GM12878 (cell line): ENCODE results near the gene MAD1L1. TPM values are rescaled to one million over a fixed set of nuclear protein-coding genes. Genes with fewer than 3 reads are reported as not detected.

Source experiments
- ATAC-seq: fragments of 200-7000 bp; cut with Tn5 transposase; 3 replicates; pipeline ENCODE4 v1.9.1; 2020; ENCODE audit warnings: mild to moderate bottlenecking, moderate library complexity
- BruUV-seq: library from RNA; stranded (reverse); fragments of 400-500 nt; replicated peaks from 2 replicates; lab custom pipeline; 2021; lab: Mats Ljungman, UMichigan
- CTCF ChIA-PET: fragments of 300-600 bp; sonication (Branson Sonifier 250); formaldehyde crosslinking; extraction: SDS; loops from one replicate; lab custom pipeline; 2021; ENCODE audit warnings: inconsistent platforms; lab: Yijun Ruan, JAX
- POLR2A ChIA-PET: fragments of 350-600 bp; formaldehyde crosslinking; extraction: SDS; loops from one replicate; lab custom pipeline; 2021; ENCODE audit warnings: inconsistent platforms; lab: Charles Lee
- RAD21 ChIA-PET: fragments of 300-600 bp; sonication (Branson Sonifier 250); formaldehyde crosslinking; loops from one replicate; lab custom pipeline; 2023; ENCODE audit warnings: antibody characterized with exemption; ENCODE audit not compliant: unreplicated experiment; lab: Charles Lee
- SMC1A ChIA-PET: fragments of 300-600 bp; sonication (Branson Sonifier 250); formaldehyde crosslinking; loops from one replicate; lab custom pipeline; 2023; ENCODE audit not compliant: unreplicated experiment, uncharacterized antibody; lab: Charles Lee
- DNase-seq: peaks from one replicate; pipeline ENCODE4 v3.0.0-alpha.2; 2011; ENCODE audit warnings: low read depth, low spot score
- FAIRE-seq: peaks from 3 replicates; lab custom pipeline; 2011; peaks lifted over from hg19 to GRCh38; lab: Jason Lieb, UNC
- H2AFZ ChIP-seq: 2 replicates; pipeline ENCODE4 v1.6.0; 2011; ENCODE audit warnings: low read depth, low read length, control low read depth; ENCODE audit not compliant: control insufficient read depth
- H3K27ac ChIP-seq: 2 replicates; pipeline ENCODE4 v1.5.1; 2011; ENCODE audit warnings: control low read depth; ENCODE audit not compliant: control insufficient read depth, insufficient read depth
- H3K27me3 ChIP-seq, 2 experiments: replicated peaks in 1 of 2; 2 replicates each; pipeline versions ENCODE4 v1.6.0 to v1.6.1; 2011; ENCODE audit warnings: low read length in 1 of 2; ENCODE audit not compliant: control insufficient read depth in 2 of 2, insufficient read depth in 2 of 2
- H3K36me3 ChIP-seq, 2 experiments: 2 replicates each; pipeline ENCODE4 v1.5.1; 2011; ENCODE audit warnings: low read length in 1 of 2; ENCODE audit not compliant: control insufficient read depth in 2 of 2, insufficient read depth in 2 of 2
- H3K4me1 ChIP-seq: 2 replicates; pipeline ENCODE4 v1.6.1; 2011; ENCODE audit warnings: mild to moderate bottlenecking, low read length, moderate library complexity, mixed read lengths; ENCODE audit not compliant: control insufficient read depth, insufficient read depth
- H3K4me2 ChIP-seq: 2 replicates; pipeline ENCODE4 v1.6.0; 2011; ENCODE audit warnings: control low read depth; ENCODE audit not compliant: control insufficient read depth, insufficient read depth
- H3K4me3 ChIP-seq: fragments of 200-600 bp; sonication (generic); 2 replicates; pipeline ENCODE4 v1.5.1; 2016
- H3K79me2 ChIP-seq: 2 replicates; pipeline ENCODE4 v1.6.0; 2011; ENCODE audit warnings: low read length; ENCODE audit not compliant: control insufficient read depth, insufficient read depth
- H3K9ac ChIP-seq: 2 replicates; pipeline ENCODE4 v1.8.0; 2011; ENCODE audit warnings: low read length, control low read depth, mixed read lengths; ENCODE audit not compliant: control insufficient read depth, insufficient read depth
- H3K9me3 ChIP-seq: replicated peaks from 3 replicates; pipeline ENCODE4 v1.5.1; 2011; ENCODE audit warnings: mild to moderate bottlenecking, low read length; ENCODE audit not compliant: control insufficient read depth, insufficient read depth
- H4K20me1 ChIP-seq: 2 replicates; pipeline ENCODE4 v1.6.0; 2011; ENCODE audit not compliant: control insufficient read depth, insufficient read depth
- ATF3 ChIP-seq: IDR thresholded peaks from 2 replicates; pipeline ENCODE4 v1.6.1; 2011; ENCODE audit warnings: low read depth, mild to moderate bottlenecking, low read length, moderate library complexity, borderline replicate concordance; ENCODE audit errors: extremely low read depth
- BACH1 ChIP-seq: fragments of 450-650 bp; IDR thresholded peaks from 2 replicates; pipeline ENCODE4 v1.6.1; 2017; ENCODE audit warnings: mild to moderate bottlenecking, borderline replicate concordance
- CHD2 ChIP-seq: IDR thresholded peaks from 2 replicates; pipeline ENCODE4 v1.6.1; 2011; ENCODE audit warnings: low read depth, low read length, improper control_type of control experiment, borderline replicate concordance
- E2F8 ChIP-seq: fragments of 450-650 bp; IDR thresholded peaks from 2 replicates; pipeline ENCODE4 v1.6.1; 2018; ENCODE audit warnings: mild to moderate bottlenecking, low read depth, moderate library complexity; ENCODE audit not compliant: partially characterized antibody
- NRF1 ChIP-seq: conservative IDR thresholded peaks from 2 replicates; pipeline ENCODE4 v1.6.1; 2011; ENCODE audit warnings: mild to moderate bottlenecking, low read depth, low read length, improper control_type of control experiment
- RAD21 ChIP-seq: IDR thresholded peaks from 2 replicates; pipeline ENCODE4 v1.6.1; 2011; ENCODE audit warnings: mild to moderate bottlenecking, low read depth, low read length, moderate library complexity; ENCODE audit not compliant: insufficient read depth
- WGBS: methylation state at CpG from one replicate; pipeline ENCODE4 v1.1.6; 2016; ENCODE audit warnings: low lambda C conversion rate; ENCODE audit not compliant: insufficient replicate concordance, insufficient coverage; ENCODE audit errors: missing lambda C conversion rate; 5-methylcytosine and 5-hydroxymethylcytosine counted together
- in situ Hi-C: fragments of 300-500 bp; cut with MboI; formaldehyde crosslinking; loops from 9 replicates; pipeline ENCODE4 v1.14.3; 2018; ENCODE audit warnings: mixed read lengths
- intact Hi-C: fragments of 100-400 bp; cut with micrococcal nuclease; formaldehyde crosslinking; loops from one replicate; pipeline ENCODE4 v1.14.2; 2022; ENCODE audit not compliant: unreplicated experiment
- polyA plus RNA-seq, 11 experiments: library from polyadenylated mRNA; depleted of rRNA in 4 of 11; unstranded in 6 of 11; stranded (reverse) in 5 of 11; fragments of >200 nt; fragmentation: Nextera tagmentation in 4 of 11; fragmentation: Illumina TruSeq in 1 of 11; extraction: Ambion mirVana in 4 of 11; extraction: Trizol in 1 of 11; gene quantifications; 1 replicate in 1 of 11; 2 replicates in 10 of 11; pipeline versions ENCODE4 v1.2.1 to v1.2.3, GENCODE V29; 2011 to 2016; ENCODE audit warnings: inconsistent platforms in 2 of 11, missing spikeins in 2 of 11, low read depth in 1 of 11
- total RNA-seq, 4 experiments: library from RNA; depleted of rRNA in 3 of 4; stranded (reverse); fragments of >200 nt in 3 of 4; fragmentation: Illumina TruSeq in 1 of 4; extraction: Trizol in 1 of 4; gene quantifications; 2 replicates each; pipeline versions ENCODE4 v1.2.1 to v1.2.3, GENCODE V29; 2013 to 2021

The MAD1L1 gene
- total and polyA plus RNA-seq, 10 of the 15 experiments (the other 5 are each of a cell fraction or from before 2014, with no cell fraction given) = 2.2 to 76.8 (median 38.3) TPM

GRCh38 chr7:1937252-1937605 lies 295.5 kb downstream of the MAD1L1 start:
- Histone ChIP-seq H4K20me1 (no peaks in the 10 kb centered on the region), H3K79me2 (peaks cover 18% of the 10 kb centered on the region), H3K9me3 (peaks cover 4% of the 10 kb centered on the region; the same call in 1 of the 3 replicates), H3K27me3 (no peaks in the 10 kb centered on the region), H2AFZ (no peak overlapping the region), H3K36me3 (peaks cover 0 to 9% of the 10 kb centered on the region in 2 experiments; a peak in 2 of 4 replicates), H3K9ac (no peak overlapping the region), H3K27ac (no peak overlapping the region), H3K4me3 (no peak overlapping the region), H3K4me2 (no peak overlapping the region), H3K4me1 (peaks cover 24% of the 10 kb centered on the region)
- TF ChIP-seq E2F8 = no peak
- TF ChIP-seq CHD2 = no peak
- TF ChIP-seq NRF1 = no peak
- ChIA-PET RAD21 (no interaction called here), SMC1A (no interaction called here), CTCF (no interaction called here), POLR2A (no interaction called here)
- 93% methylated on average over 11 of the region's 11 CpGs for WGBS
- no peak for DNase-seq
- no peak for FAIRE-seq
- ATAC-seq = no peak
- in situ Hi-C loops = no loop called here
- no TSS peak for BruUV-seq
- intact Hi-C loops = no loop called here

GRCh38 chr7:1936531-1937251 lies 296.1 kb downstream of the MAD1L1 start:
- no TSS peak for BruUV-seq

More at GRCh38 chr7:1936531-1937251, 296.1 kb downstream of the MAD1L1 start:
- no peak for FAIRE-seq
- WGBS = 90% methylated on average over 27 of the region's 29 CpGs
- DNase-seq = no peak
- peaks cover 18% of the 10 kb centered on the region for H3K79me2 ChIP-seq
- H2AFZ ChIP-seq = no peak overlapping the region
- peaks cover 4% of the 10 kb centered on the region; the same call in 1 of the 3 replicates for H3K9me3 ChIP-seq
- TF ChIP-seq ATF3 (no peak), BACH1 (no peak), RAD21 (no peak)
- in situ Hi-C loops = no loop called here
- H3K4me3 ChIP-seq = no peak overlapping the region
- H3K9ac ChIP-seq = no peak overlapping the region
- no peak overlapping the region for H3K4me2 ChIP-seq
- peaks cover 24% of the 10 kb centered on the region for H3K4me1 ChIP-seq
- H3K27ac ChIP-seq = no peak overlapping the region
- no peak for ATAC-seq
- intact Hi-C loops = no loop called here
- no peaks in the 10 kb centered on the region for H4K20me1 ChIP-seq
- ChIA-PET POLR2A (no interaction called here), SMC1A (no interaction called here), RAD21 (no interaction called here), CTCF (no interaction called here)
- peaks cover 0 to 9% of the 10 kb centered on the region in 2 experiments; a peak in 2 of 4 replicates for H3K36me3 ChIP-seq
- no peaks in the 10 kb centered on the region for H3K27me3 ChIP-seq
